Peyer's patch (tissue), 4 donors: ENCODE data around the gene PTX4. TPM values are rescaled to one million over a fixed set of nuclear protein-coding genes. Genes with fewer than 3 reads are reported as not detected.

ENCODE experiments used
- DNase-seq, 3 donors: peaks; one replicate each; pipeline ENCODE4 v3.0.0-alpha.2; 2017 to 2019
- H3K27ac ChIP-seq, 4 donors: fragments of 200-600 bp; sonication (generic); one replicate each; pipeline ENCODE4 v1.5.1; 2016 to 2019
- H3K27me3 ChIP-seq, 2 donors: fragments of 200-600 bp; sonication (generic); one replicate each; pipeline ENCODE4 v1.5.1; 2019
- H3K36me3 ChIP-seq, 3 donors: fragments of 200-600 bp; sonication (generic); one replicate each; pipeline ENCODE4 v1.5.1; 2016 to 2019
- H3K4me1 ChIP-seq, 4 donors: fragments of 200-600 bp; sonication (generic); one replicate each; pipeline ENCODE4 v1.5.1; 2016 to 2019
- H3K4me3 ChIP-seq, 4 donors: fragments of 200-600 bp; sonication (generic); 1 replicate in 3 of 4; 2 replicates in 1 of 4; pipeline ENCODE4 v1.5.1; 2016 to 2019; ENCODE audit warnings: mild to moderate bottlenecking in 1 of 4
- H3K9me3 ChIP-seq, 4 donors: fragments of 200-600 bp; sonication (generic); one replicate each; pipeline ENCODE4 v1.5.1; 2016 to 2019; ENCODE audit warnings: mild to moderate bottlenecking in 1 of 4
- POLR2A ChIP-seq, 2 donors: fragments of 450-650 bp; IDR thresholded peaks; one replicate each; pipeline ENCODE4 v1.5.1; 2017; ENCODE audit warnings: antibody characterized with exemption in 2 of 2, mild to moderate bottlenecking in 2 of 2, moderate library complexity in 2 of 2
- total RNA-seq, 4 donors: library from RNA; depleted of rRNA; stranded (reverse); fragments of >200 nt; gene quantifications; one replicate each; pipeline ENCODE4 v1.1.0, GENCODE V29; 2016
- TF ChIP-seq, protein P1 (sequence below), 6 experiments: fragments of 450-650 bp in 4 of 6; fragments of 200-600 bp in 2 of 6; sonication (generic) in 1 of 6; IDR thresholded peaks; one replicate each; pipeline ENCODE4 v1.5.1; 2017 to 2019; ENCODE audit warnings: antibody characterized with exemption in 6 of 6, mild to moderate bottlenecking in 3 of 6, moderate library complexity in 1 of 6

The PTX4 gene, protein sequence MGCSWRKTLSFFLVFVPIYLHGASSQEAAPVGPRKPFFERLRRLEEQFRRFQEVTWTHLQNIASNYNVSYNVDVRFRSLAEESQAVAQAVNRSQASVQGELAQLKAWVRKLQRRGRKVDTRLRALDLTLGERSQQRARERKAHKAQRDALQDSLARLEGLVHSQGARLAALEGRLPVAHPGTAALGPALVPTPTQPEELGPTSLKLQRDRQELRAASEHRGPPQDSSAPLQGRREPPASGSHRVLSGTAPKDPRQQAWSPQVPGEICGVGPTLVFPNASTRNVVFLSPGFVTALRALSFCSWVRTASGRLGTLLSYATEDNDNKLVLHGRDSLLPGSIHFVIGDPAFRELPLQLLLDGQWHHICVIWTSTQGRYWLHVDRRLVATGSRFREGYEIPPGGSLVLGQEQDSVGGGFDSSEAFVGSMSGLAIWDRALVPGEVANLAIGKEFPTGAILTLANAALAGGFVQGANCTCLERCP
- total RNA-seq, result not detected

DNA sequence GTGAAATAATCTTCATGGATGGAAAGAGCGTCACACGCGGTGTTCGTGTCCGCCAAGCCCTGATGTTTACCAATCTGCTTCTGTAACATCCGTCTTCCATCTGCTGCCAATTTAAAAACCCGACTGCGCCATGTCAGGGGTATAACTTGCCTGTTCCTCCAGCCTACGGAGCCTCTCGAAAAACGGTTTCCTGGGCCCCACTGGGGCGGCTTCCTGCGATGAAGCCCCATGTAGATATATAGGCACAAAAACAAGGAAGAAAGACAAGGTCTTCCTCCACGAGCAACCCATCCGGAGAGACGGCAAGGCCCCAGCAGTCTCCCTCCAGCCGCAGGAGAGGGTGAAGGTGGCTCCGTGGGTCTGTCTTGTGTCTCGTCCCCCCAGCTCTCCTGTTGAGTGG is at the start of gene PTX4:
Gene PTX4, minus strand, starts transcription at position 326 of the 400 bp plus-strand sequence. Its CDS starts 35 bp downstream, at position 291.
- Histone ChIP-seq H3K9me3 (no peaks in the 10 kb centered on the region), H3K4me3 (no peak within 1 kb of the TSS), H3K36me3 (no peaks in the 10 kb centered on the region), H3K27me3 (no peaks in the 10 kb centered on the region), H3K27ac (no peak within 1 kb of the TSS), H3K4me1 (peaks cover 4 to 7% (median 5%) of the 10 kb centered on the region in 4 donors)
- TF ChIP-seq POLR2A (IDR thresholded peaks at IDR 0.05), result no peak
- TF ChIP-seq, protein P1, sequence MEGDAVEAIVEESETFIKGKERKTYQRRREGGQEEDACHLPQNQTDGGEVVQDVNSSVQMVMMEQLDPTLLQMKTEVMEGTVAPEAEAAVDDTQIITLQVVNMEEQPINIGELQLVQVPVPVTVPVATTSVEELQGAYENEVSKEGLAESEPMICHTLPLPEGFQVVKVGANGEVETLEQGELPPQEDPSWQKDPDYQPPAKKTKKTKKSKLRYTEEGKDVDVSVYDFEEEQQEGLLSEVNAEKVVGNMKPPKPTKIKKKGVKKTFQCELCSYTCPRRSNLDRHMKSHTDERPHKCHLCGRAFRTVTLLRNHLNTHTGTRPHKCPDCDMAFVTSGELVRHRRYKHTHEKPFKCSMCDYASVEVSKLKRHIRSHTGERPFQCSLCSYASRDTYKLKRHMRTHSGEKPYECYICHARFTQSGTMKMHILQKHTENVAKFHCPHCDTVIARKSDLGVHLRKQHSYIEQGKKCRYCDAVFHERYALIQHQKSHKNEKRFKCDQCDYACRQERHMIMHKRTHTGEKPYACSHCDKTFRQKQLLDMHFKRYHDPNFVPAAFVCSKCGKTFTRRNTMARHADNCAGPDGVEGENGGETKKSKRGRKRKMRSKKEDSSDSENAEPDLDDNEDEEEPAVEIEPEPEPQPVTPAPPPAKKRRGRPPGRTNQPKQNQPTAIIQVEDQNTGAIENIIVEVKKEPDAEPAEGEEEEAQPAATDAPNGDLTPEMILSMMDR (IDR thresholded peaks at IDR 0.05), result no peak
- no peak for DNase-seq

DNA sequence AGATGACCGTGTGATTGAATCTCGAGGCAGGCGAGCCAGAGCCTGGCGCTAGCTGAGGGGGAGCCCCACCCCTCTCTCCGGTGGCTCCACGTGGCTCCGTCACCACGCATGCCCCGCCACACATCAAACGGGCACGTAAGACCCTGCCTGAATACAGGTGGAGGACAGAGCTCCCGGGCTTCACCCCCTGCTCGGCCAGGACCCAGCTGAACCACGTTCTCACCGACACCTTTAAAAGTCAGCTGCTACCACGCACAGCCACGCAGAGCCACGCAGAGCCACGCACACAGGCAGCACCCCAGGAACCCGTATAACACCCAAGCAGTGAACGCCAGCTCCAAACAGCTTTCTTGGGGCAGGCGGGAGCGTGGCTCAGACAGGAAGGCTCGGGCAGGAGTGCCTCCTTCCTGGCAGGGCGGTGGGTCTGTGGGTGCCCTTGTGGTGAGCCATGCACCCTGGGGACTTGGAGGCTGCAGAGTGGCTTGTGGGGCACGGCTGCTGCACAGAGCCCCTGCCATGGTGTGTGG is 49.1 kb upstream of the PTX4 start:
- Histone ChIP-seq H3K4me1 (peaks cover 0 to 35% (median 17%) of the 10 kb centered on the region in 4 donors), H3K27me3 (no peaks in the 10 kb centered on the region), H3K36me3 (peaks cover 0 to 47% (median 0%) of the 10 kb centered on the region in 3 donors), H3K4me3 (peak overlapping the region in 2 of 4 donors; percentile 9 to 72), H3K9me3 (no peaks in the 10 kb centered on the region), H3K27ac (peak overlapping the region in 2 of 4 donors; percentile 10 to 58)
- DNase-seq, result no peak
- TF ChIP-seq POLR2A (IDR thresholded peaks at IDR 0.05), result no peak
- TF ChIP-seq, protein P1 (IDR thresholded peaks at IDR 0.05), result no peak

DNA sequence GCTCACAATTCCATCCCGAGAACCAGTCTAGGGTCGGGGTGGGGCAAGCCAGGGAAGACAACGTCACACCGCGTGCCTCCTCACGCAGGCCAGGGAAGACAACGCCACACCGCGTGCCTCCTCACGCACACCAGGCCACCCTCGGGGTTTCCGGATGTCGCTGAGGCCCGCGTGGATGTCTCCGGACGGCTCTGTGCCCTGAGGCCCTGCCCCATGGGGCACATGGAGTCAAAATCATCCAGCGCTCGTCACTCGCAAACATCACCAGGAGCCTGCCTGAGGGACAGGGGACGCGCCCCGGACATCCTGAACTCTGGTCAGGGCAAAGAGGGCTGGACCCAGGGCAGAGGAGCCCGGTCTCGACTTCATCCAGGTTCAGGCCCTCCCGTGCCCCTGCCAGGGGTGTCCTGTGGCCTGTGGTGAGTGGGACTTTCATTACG is 48.4 kb upstream of the PTX4 start:
- peak overlapping the region in 2 of 4 donors; percentile 67 to 72 for H3K4me3 ChIP-seq
- H3K9me3 ChIP-seq, result no peaks in the 10 kb centered on the region
- peak overlapping the region in 3 of 4 donors; percentile 25 to 95 (median 58) for H3K27ac ChIP-seq
- H3K27me3 ChIP-seq, result no peaks in the 10 kb centered on the region
- TF ChIP-seq POLR2A (IDR thresholded peaks at IDR 0.05), result no peak
- TF ChIP-seq, protein P1 (IDR thresholded peaks at IDR 0.05), result no peak
- peaks cover 0 to 42% (median 0%) of the 10 kb centered on the region in 3 donors for H3K36me3 ChIP-seq
- H3K4me1 ChIP-seq, result peaks cover 0 to 37% (median 17%) of the 10 kb centered on the region in 4 donors
- no peak for DNase-seq

DNA sequence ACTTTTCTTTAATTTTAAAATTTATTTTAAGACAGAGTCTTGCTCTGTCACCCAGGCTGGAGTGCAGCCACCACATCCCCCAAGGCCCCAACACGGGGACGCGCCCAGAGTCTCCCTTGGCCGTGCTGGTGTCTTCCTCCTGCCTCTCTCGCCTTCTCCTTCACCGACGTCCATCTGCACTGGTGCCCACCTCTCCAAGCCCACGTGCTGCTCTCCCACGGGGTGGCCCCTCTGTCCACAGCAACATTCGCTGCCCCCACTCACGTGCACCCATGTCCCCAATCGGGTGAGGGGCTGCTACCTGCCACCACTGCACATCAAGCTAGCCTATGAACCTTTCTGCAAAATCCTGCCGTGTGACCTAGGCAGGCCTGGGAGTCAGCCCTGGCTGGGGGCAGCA is 47.9 kb upstream of the PTX4 start:
- no peak for DNase-seq
- no peaks in the 10 kb centered on the region for H3K27me3 ChIP-seq
- H3K27ac ChIP-seq, result peak overlapping the region in 3 of 4 donors; percentile 25 to 95 (median 85)
- H3K4me1 ChIP-seq, result peaks cover 0 to 38% (median 17%) of the 10 kb centered on the region in 4 donors
- peak overlapping the region in 3 of 4 donors; percentile 67 to 76 (median 72) for H3K4me3 ChIP-seq
- no peaks in the 10 kb centered on the region for H3K9me3 ChIP-seq
- peaks cover 0 to 36% (median 0%) of the 10 kb centered on the region in 3 donors for H3K36me3 ChIP-seq
- TF ChIP-seq, protein P1 (IDR thresholded peaks at IDR 0.05), result no peak
- no peak for TF ChIP-seq POLR2A (IDR thresholded peaks at IDR 0.05)

DNA sequence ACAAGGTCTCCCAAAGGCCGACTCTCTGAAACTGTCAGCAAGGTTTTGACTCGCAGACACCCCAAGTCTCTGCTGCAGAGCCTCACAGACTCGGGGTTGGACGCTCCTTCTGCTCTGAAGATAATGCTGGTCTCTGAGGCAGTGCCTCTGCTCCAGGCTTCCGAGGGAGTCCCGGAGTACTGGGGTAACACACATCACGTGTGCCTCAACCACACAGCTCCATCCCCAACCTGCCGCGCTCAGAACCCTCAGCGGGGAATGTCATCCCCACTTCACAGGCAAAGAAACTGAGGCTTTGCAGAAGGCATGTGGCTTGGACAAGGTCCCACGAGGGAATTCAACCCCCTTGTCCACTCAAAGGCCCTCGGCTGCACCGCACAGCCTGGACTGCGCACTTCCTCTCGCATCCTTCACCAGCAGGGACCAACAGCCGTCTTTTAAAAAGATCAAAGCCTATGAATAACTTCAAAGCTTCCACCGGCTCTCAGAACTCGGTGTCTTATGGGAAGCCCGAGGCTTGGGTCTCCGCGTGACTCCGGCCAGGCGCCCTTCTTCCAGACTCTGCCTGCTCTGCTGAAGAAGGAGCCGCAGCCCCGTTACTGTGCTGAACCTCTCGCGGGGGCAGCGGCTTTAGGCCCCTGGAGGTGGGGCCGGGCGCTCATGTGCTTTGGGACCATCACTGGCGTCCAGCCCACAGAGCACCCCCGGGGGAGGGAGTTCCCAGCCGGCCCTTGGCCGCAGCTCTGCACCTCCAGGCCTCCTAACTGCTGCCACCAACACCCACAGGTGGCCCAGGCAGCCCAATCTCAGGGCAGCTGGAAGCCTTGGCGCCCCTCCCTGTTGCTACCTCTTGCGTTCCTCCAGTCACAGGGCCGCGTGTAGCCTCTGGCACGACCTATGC is 46.9 kb upstream of the PTX4 start:
- Histone ChIP-seq H3K36me3 (peaks cover 0 to 34% (median 0%) of the 10 kb centered on the region in 3 donors), H3K4me3 (peak overlapping the region; percentile 51 to 76 (median 70)), H3K27ac (peak overlapping the region in 3 of 4 donors; percentile 85 to 95 (median 93)), H3K4me1 (peaks cover 0 to 41% (median 17%) of the 10 kb centered on the region in 4 donors), H3K27me3 (no peaks in the 10 kb centered on the region), H3K9me3 (no peaks in the 10 kb centered on the region)
- no peak for DNase-seq
- TF ChIP-seq, protein P1 (IDR thresholded peaks at IDR 0.05), result no peak
- no peak for TF ChIP-seq POLR2A (IDR thresholded peaks at IDR 0.05)
